ENCODE data around the gene TH. TPM values are rescaled to one million over a fixed set of nuclear protein-coding genes. Genes with fewer than 3 reads are reported as not detected.

Gene TH
- total and polyA plus RNA-seq, 2 of the 4 experiments (the other 2 are of a cell fraction): 0.10 TPM; not detected in 1

- no TSS peak for BruUV-seq (replicated peaks)
- Histone ChIP-seq H4K8ac (ENCODE audit: low read depth in 2 of 2, low read length in 2 of 2) (no peak overlapping the region), H3K4me2 (ENCODE audit: low read depth, low read length) (no peak overlapping the region), H3K4me1 (ENCODE audit: control insufficient read depth, insufficient read depth, low read length) (no peaks in the 10 kb centered on the region), H4K5ac (ENCODE audit: low read depth, low read length) (no peak overlapping the region), H3K14ac (replicated peaks; ENCODE audit: low read depth, low read length) (no peak overlapping the region), H3K56ac (ENCODE audit: extremely low read depth, insufficient read depth, low read length) (no peak overlapping the region), H3K27ac (ENCODE audit: insufficient read depth, low read length) (no peak overlapping the region), H3K4ac (ENCODE audit: low read depth, low read length) (no peak overlapping the region), H3K79me1 (ENCODE audit: low read depth in 1 of 2, low read length in 2 of 2) (no peaks in the 10 kb centered on the region), H2BK20ac (ENCODE audit: low read depth, low read length) (no peak overlapping the region), H3K9ac (ENCODE audit: low read depth, low read length) (no peak overlapping the region), H3K9me1 (ENCODE audit: insufficient read depth, low read length) (peaks cover 6% of the 10 kb centered on the region), H2BK15ac (ENCODE audit: low read depth, low read length) (no peak overlapping the region), H3K27me3 (ENCODE audit: control insufficient read depth, insufficient read depth, low read length) (peaks cover 8% of the 10 kb centered on the region; the same call in 1 of the 2 replicates), H4K91ac (ENCODE audit: insufficient read depth, low read depth, low read length) (no peak overlapping the region), H2AFZ (replicated peaks; ENCODE audit: low read length, poor library complexity) (peak overlapping the region; percentile 32), H3K9me3 (ENCODE audit: control insufficient read depth, insufficient read depth, low read length) (no peaks in the 10 kb centered on the region), H2BK5ac (ENCODE audit: low read depth, low read length, poor library complexity, severe bottlenecking) (no peak overlapping the region), H3K18ac (ENCODE audit: low read depth, low read length) (no peak overlapping the region), H4K20me1 (ENCODE audit: insufficient read depth, low read length) (no peaks in the 10 kb centered on the region), H2BK120ac (ENCODE audit: low read depth, low read length) (no peak overlapping the region), H3K36me3 (ENCODE audit: control insufficient read depth, insufficient read depth, low read length) (no peaks in the 10 kb centered on the region), H3K4me3 (ENCODE audit: insufficient read depth, low read depth, low read length) (no peak overlapping the region), H2AK9ac (replicated peaks; ENCODE audit: low read depth, low read length, poor library complexity) (peak overlapping the region; percentile 37), H2AK5ac (ENCODE audit: low read depth, low read length) (no peak overlapping the region), H3K23ac (ENCODE audit: low read depth, low read length) (no peak overlapping the region)
- in situ Hi-C loops (cut with MboI; ENCODE audit: low sequenced_read_pairs) (loop anchor here (25.0 kb wide), 1 partner anchor 708 kb away; the partner anchor contains the start of gene CDKN1C), dilution Hi-C loops (cut with HindIII; ENCODE audit: low sequenced_read_pairs, unreplicated experiment) (no loop called here), intact Hi-C loops (cut with micrococcal nuclease) (no loop called here)
- DNase-seq: no peak
- ATAC-seq (ENCODE audit: low read depth): no peak
- TF ChIP-seq POLR2A (IDR thresholded peaks at IDR 0.05; ENCODE audit: low read depth, low read length) (no peak), MAZ (IDR thresholded peaks at IDR 0.05; ENCODE audit: borderline replicate concordance, low read depth, low read length) (no peak), BHLHE40 (IDR thresholded peaks at IDR 0.05; ENCODE audit: low read depth, low read length) (no peak), ELK1 (IDR thresholded peaks at IDR 0.05; ENCODE audit: borderline replicate concordance, low read depth, low read length) (no peak), RAD21 (IDR thresholded peaks at IDR 0.05; ENCODE audit: low read length) (no peak), FOS (IDR thresholded peaks at IDR 0.05; ENCODE audit: low read depth, low read length) (no peak), NFE2L2 (IDR thresholded peaks at IDR 0.05; ENCODE audit: low read depth, low read length) (no peak), SMC3 (IDR thresholded peaks at IDR 0.05; ENCODE audit: low read depth, low read length) (no peak), MXI1 (IDR thresholded peaks at IDR 0.05; ENCODE audit: borderline replicate concordance, low read depth, low read length) (no peak), RCOR1 (IDR thresholded peaks at IDR 0.05; ENCODE audit: insufficient replicate concordance, low read length) (no peak), CEBPB (IDR thresholded peaks at IDR 0.05; ENCODE audit: low read depth, low read length) (no peak), CTCF (conservative IDR thresholded peaks at IDR 0.05; ENCODE audit: low read depth, low read length) (no peak), MAFK (IDR thresholded peaks at IDR 0.05; ENCODE audit: low read depth, low read length) (no peak), RFX5 (IDR thresholded peaks at IDR 0.05; ENCODE audit: low read depth, low read length) (no peak), USF2 (IDR thresholded peaks at IDR 0.05; ENCODE audit: low read depth, low read length) (no peak)
- POLR2A ChIA-PET (ENCODE audit: unreplicated experiment): no interaction called here
- CTCF ChIA-PET: no interaction called here
- WGBS, 2 experiments (ENCODE audit: extremely low coverage in 2 of 2, insufficient read length in 1 of 2): 81% methylated on average over 4 of the region's 10 CpGs; no CpG with 5 or more reads in 1 of the 2 experiments
Observed at GRCh38 chr11:2179516-2179915, 7.9 kb upstream of the TH start.
